Astrocyte (in vitro differentiated cells and primary cell): ENCODE measurements around the gene GDF7. TPM values are rescaled to one million over a fixed set of nuclear protein-coding genes. Genes with fewer than 3 reads are reported as not detected.

Experiments used
- DNase-seq: peaks from one replicate; pipeline ENCODE4 v3.0.0-alpha.2; 2010; ENCODE audit warnings: low read depth
- FAIRE-seq: peaks from 2 replicates; lab custom pipeline; 2011; peaks lifted over from hg19 to GRCh38; lab: Jason Lieb, UNC
- H2AFZ ChIP-seq: 2 replicates; pipeline ENCODE4 v1.6.0; 2012; ENCODE audit warnings: low read depth, low read length, inconsistent platforms
- H3K27ac ChIP-seq: 2 replicates; pipeline ENCODE4 v1.5.1; 2011; ENCODE audit warnings: low read depth, low read length, inconsistent platforms
- H3K27me3 ChIP-seq: 2 replicates; pipeline ENCODE4 v1.6.0; 2011; ENCODE audit warnings: low read length, inconsistent platforms; ENCODE audit not compliant: insufficient read depth
- H3K36me3 ChIP-seq: 2 replicates; pipeline ENCODE4 v1.5.1; 2011; ENCODE audit warnings: low read length, inconsistent platforms; ENCODE audit not compliant: insufficient read depth
- H3K4me1 ChIP-seq: 2 replicates; pipeline ENCODE4 v1.5.1; 2011; ENCODE audit warnings: low read length, inconsistent platforms; ENCODE audit not compliant: insufficient read depth
- H3K4me2 ChIP-seq: 2 replicates; pipeline ENCODE4 v1.6.0; 2012; ENCODE audit warnings: low read length, inconsistent platforms
- H3K4me3 ChIP-seq: 2 replicates; pipeline ENCODE4 v1.5.1; 2011; ENCODE audit warnings: low read depth, mild to moderate bottlenecking, low read length, inconsistent platforms; ENCODE audit not compliant: insufficient read depth
- H3K79me2 ChIP-seq: 2 replicates; pipeline ENCODE4 v1.6.0; 2012; ENCODE audit warnings: mild to moderate bottlenecking, low read length, inconsistent platforms; ENCODE audit not compliant: insufficient read depth
- H3K9ac ChIP-seq: 2 replicates; pipeline ENCODE4 v1.6.0; 2012; ENCODE audit warnings: mild to moderate bottlenecking, low read length, inconsistent platforms
- H3K9me3 ChIP-seq: 2 replicates; pipeline ENCODE4 v1.5.1; 2012; ENCODE audit warnings: low read depth, mild to moderate bottlenecking, low read length, inconsistent platforms; ENCODE audit not compliant: insufficient read depth
- H4K20me1 ChIP-seq: 2 replicates; pipeline ENCODE4 v1.6.0; 2012; ENCODE audit warnings: low read length, inconsistent platforms; ENCODE audit not compliant: insufficient read depth
- H3K27ac Mint-ChIP-seq: one replicate; pipeline ENCODE4 v1.8.0; 2021; ENCODE audit warnings: mild to moderate bottlenecking, mixed read lengths; ENCODE audit not compliant: unreplicated experiment
- H3K27me3 Mint-ChIP-seq: one replicate; pipeline ENCODE4 v1.8.0; 2021; ENCODE audit warnings: low read depth, mixed read lengths; ENCODE audit not compliant: unreplicated experiment
- H3K36me3 Mint-ChIP-seq: one replicate; pipeline ENCODE4 v1.8.0; 2021; ENCODE audit warnings: low read depth, mixed read lengths; ENCODE audit not compliant: unreplicated experiment
- H3K4me1 Mint-ChIP-seq: one replicate; pipeline ENCODE4 v1.8.0; 2021; ENCODE audit warnings: low read depth, mixed read lengths; ENCODE audit not compliant: unreplicated experiment
- H3K4me3 Mint-ChIP-seq: one replicate; pipeline ENCODE4 v1.8.0; 2021; ENCODE audit warnings: mild to moderate bottlenecking, moderate library complexity, mixed read lengths; ENCODE audit not compliant: unreplicated experiment
- H3K9me3 Mint-ChIP-seq: one replicate; pipeline ENCODE4 v1.8.0; 2021; ENCODE audit warnings: mild to moderate bottlenecking, mixed read lengths; ENCODE audit not compliant: unreplicated experiment
- EZH2 ChIP-seq: IDR thresholded peaks from 2 replicates; pipeline ENCODE4 v1.6.1; 2012; ENCODE audit warnings: mild to moderate bottlenecking, low read length, inconsistent platforms; ENCODE audit not compliant: insufficient read depth
- total RNA-seq: library from RNA; stranded (reverse); gene quantifications from 2 replicates; pipeline ENCODE4 v1.2.1, GENCODE V29; 2021
- TF ChIP-seq, protein P1 (sequence below): IDR thresholded peaks from 2 replicates; pipeline ENCODE4 v1.5.1; 2011; ENCODE audit warnings: low read depth, mild to moderate bottlenecking, inconsistent platforms, low read length, moderate library complexity; ENCODE audit not compliant: insufficient read depth

The GDF7 gene
- total RNA-seq, 1 donor from 2014 or later = 1.9 TPM

- no peak overlapping the region for H3K4me3 Mint-ChIP-seq
- peaks cover 83% of the 10 kb centered on the region for H3K27me3 Mint-ChIP-seq
Observed at GRCh38 chr2:20661421-20662307, 5.3 kb upstream of the GDF7 start.

GRCh38 chr2:20662308-20662937 is 4.5 kb upstream of the GDF7 start:
- DNase-seq = no peak
- no peaks in the 10 kb centered on the region for H3K36me3 ChIP-seq
- no peak overlapping the region for H3K4me2 ChIP-seq
- peaks cover 5% of the 10 kb centered on the region for H3K4me1 Mint-ChIP-seq
- H3K36me3 Mint-ChIP-seq = no peaks in the 10 kb centered on the region
- H3K27ac ChIP-seq = no peak overlapping the region
- H4K20me1 ChIP-seq = peaks cover 6% of the 10 kb centered on the region
- H3K27ac Mint-ChIP-seq = no peak overlapping the region
- peaks cover 70% of the 10 kb centered on the region for H3K27me3 ChIP-seq
- H3K4me3 Mint-ChIP-seq = no peak overlapping the region
- H3K9me3 ChIP-seq = no peaks in the 10 kb centered on the region
- no peak overlapping the region for H3K4me3 ChIP-seq
- peaks cover 79% of the 10 kb centered on the region for H3K27me3 Mint-ChIP-seq
- no peak overlapping the region for H3K9ac ChIP-seq
- TF ChIP-seq, protein P1, sequence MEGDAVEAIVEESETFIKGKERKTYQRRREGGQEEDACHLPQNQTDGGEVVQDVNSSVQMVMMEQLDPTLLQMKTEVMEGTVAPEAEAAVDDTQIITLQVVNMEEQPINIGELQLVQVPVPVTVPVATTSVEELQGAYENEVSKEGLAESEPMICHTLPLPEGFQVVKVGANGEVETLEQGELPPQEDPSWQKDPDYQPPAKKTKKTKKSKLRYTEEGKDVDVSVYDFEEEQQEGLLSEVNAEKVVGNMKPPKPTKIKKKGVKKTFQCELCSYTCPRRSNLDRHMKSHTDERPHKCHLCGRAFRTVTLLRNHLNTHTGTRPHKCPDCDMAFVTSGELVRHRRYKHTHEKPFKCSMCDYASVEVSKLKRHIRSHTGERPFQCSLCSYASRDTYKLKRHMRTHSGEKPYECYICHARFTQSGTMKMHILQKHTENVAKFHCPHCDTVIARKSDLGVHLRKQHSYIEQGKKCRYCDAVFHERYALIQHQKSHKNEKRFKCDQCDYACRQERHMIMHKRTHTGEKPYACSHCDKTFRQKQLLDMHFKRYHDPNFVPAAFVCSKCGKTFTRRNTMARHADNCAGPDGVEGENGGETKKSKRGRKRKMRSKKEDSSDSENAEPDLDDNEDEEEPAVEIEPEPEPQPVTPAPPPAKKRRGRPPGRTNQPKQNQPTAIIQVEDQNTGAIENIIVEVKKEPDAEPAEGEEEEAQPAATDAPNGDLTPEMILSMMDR = no peak
- no peak for TF ChIP-seq EZH2
- peaks cover 4% of the 10 kb centered on the region for H3K9me3 Mint-ChIP-seq
- FAIRE-seq = no peak
- no peaks in the 10 kb centered on the region for H3K79me2 ChIP-seq
- H3K4me1 ChIP-seq = peaks cover 3% of the 10 kb centered on the region
- no peak overlapping the region for H2AFZ ChIP-seq

More at GRCh38 chr2:20661421-20662307, 5.3 kb upstream of the GDF7 start:
- Histone ChIP-seq H2AFZ (no peak overlapping the region), H3K4me2 (no peak overlapping the region), H3K9ac (no peak overlapping the region), H3K4me1 (peaks cover 3% of the 10 kb centered on the region), H3K27me3 (peaks cover 74% of the 10 kb centered on the region), H3K36me3 (no peaks in the 10 kb centered on the region), H3K27ac (no peak overlapping the region), H3K9me3 (no peaks in the 10 kb centered on the region), H3K79me2 (no peaks in the 10 kb centered on the region), H4K20me1 (peaks cover 6% of the 10 kb centered on the region), H3K4me3 (no peak overlapping the region)
- Mint-ChIP-seq H3K4me1 (peaks cover 5% of the 10 kb centered on the region), H3K9me3 (peaks cover 4% of the 10 kb centered on the region), H3K36me3 (no peaks in the 10 kb centered on the region), H3K27ac (no peak overlapping the region)
- DNase-seq (peak; percentile 39), FAIRE-seq (peak; percentile 62)
- no peak for TF ChIP-seq EZH2
- TF ChIP-seq, protein P1 = peak; percentile 97
